HEK293 (cell line): Measurements from ENCODE around the gene RPUSD4.

Source experiments
- CTCF ChIA-PET: fragments of 350-600 bp; formaldehyde crosslinking; extraction: SDS; loops from one replicate; lab custom pipeline; 2021; ENCODE audit warnings: antibody characterized with exemption; lab: Yijun Ruan, JAX
- POLR2A ChIA-PET: fragments of 300-600 bp; formaldehyde crosslinking; extraction: SDS; loops from one replicate; lab custom pipeline; 2020; ENCODE audit warnings: antibody characterized with exemption, inconsistent platforms; lab: Yijun Ruan, JAX
- H3K27ac ChIP-seq: fragments of 200-500 bp; sonication (Bioruptor generic); 2 replicates; pipeline ENCODE4 v1.5.1; 2014; ENCODE audit warnings: low read depth, low read length, control low read depth, inconsistent platforms; ENCODE audit errors: extremely low read depth
- H3K36me3 ChIP-seq, 2 experiments: fragments of 200-500 bp in 1 of 2; sonication (Bioruptor generic) in 1 of 2; 1 replicate in 1 of 2; 2 replicates in 1 of 2; pipeline ENCODE4 v1.5.1; 2014 to 2017; ENCODE audit warnings: inconsistent platforms in 2 of 2, low read length in 2 of 2; ENCODE audit not compliant: control insufficient read depth in 2 of 2, insufficient read depth in 1 of 2
- H3K4me1 ChIP-seq: fragments of 200-500 bp; sonication (Bioruptor generic); 2 replicates; pipeline ENCODE4 v1.5.1; 2014; ENCODE audit warnings: mild to moderate bottlenecking, low read length, inconsistent platforms; ENCODE audit not compliant: control insufficient read depth, insufficient read depth
- H3K4me3 ChIP-seq: 2 replicates; pipeline ENCODE4 v1.5.1; 2011; ENCODE audit warnings: low read depth, mild to moderate bottlenecking, control low read depth, low read length, moderate library complexity
- H3K9me3 ChIP-seq: fragments of 200-500 bp; sonication (Bioruptor generic); 2 replicates; pipeline ENCODE4 v1.5.1; 2014; ENCODE audit warnings: low read depth, low read length, inconsistent platforms; ENCODE audit not compliant: control insufficient read depth, insufficient read depth
- IKZF3 ChIP-seq: fragments of 450-650 bp; IDR thresholded peaks from 2 replicates; pipeline ENCODE4 v1.5.0; 2018; ENCODE audit warnings: missing biosample characterization, mild to moderate bottlenecking, missing genetic modification characterization, moderate library complexity
- KLF1 ChIP-seq: fragments of 450-650 bp; formaldehyde crosslinking; IDR thresholded peaks from 2 replicates; pipeline ENCODE4 v1.5.1; 2016; ENCODE audit warnings: missing biosample characterization, missing genetic modification characterization
- KLF9 ChIP-seq: fragments of 450-650 bp; formaldehyde crosslinking; IDR thresholded peaks from 2 replicates; pipeline ENCODE4 v1.5.1; 2016; ENCODE audit warnings: missing biosample characterization, missing genetic modification characterization, low read depth
- SALL2 ChIP-seq: fragments of 450-650 bp; formaldehyde crosslinking; IDR thresholded peaks from 2 replicates; pipeline ENCODE4 v1.5.0; 2017; ENCODE audit warnings: missing biosample characterization, mild to moderate bottlenecking, missing genetic modification characterization, borderline replicate concordance
- SETDB1 ChIP-seq: IDR thresholded peaks from one replicate; pipeline ENCODE4 v1.6.1; 2017; ENCODE audit warnings: mild to moderate bottlenecking, low read length, moderate library complexity, mixed read lengths; ENCODE audit not compliant: insufficient read length
- ZBTB17 ChIP-seq: fragments of 450-650 bp; formaldehyde crosslinking; IDR thresholded peaks from 2 replicates; pipeline ENCODE4 v1.5.1; 2016; ENCODE audit warnings: missing biosample characterization, missing genetic modification characterization
- ZNF16 ChIP-seq: fragments of 450-650 bp; formaldehyde crosslinking; IDR thresholded peaks from 2 replicates; pipeline ENCODE4 v1.5.1; 2016; ENCODE audit warnings: low read depth, missing biosample characterization, missing genetic modification characterization
- ZNF26 ChIP-seq: fragments of 450-650 bp; formaldehyde crosslinking; IDR thresholded peaks from 2 replicates; pipeline ENCODE4 v1.5.1; 2016; ENCODE audit warnings: missing biosample characterization, missing genetic modification characterization
- ZNF302 ChIP-seq: fragments of 450-650 bp; formaldehyde crosslinking; IDR thresholded peaks from 2 replicates; pipeline ENCODE4 v1.5.1; 2016; ENCODE audit warnings: missing biosample characterization, missing genetic modification characterization, low read depth
- ZNF404 ChIP-seq: fragments of 450-650 bp; formaldehyde crosslinking; IDR thresholded peaks from 2 replicates; pipeline ENCODE4 v1.5.1; 2017; ENCODE audit warnings: missing biosample characterization, missing genetic modification characterization
- ZNF423 ChIP-seq: fragments of 450-650 bp; formaldehyde crosslinking; IDR thresholded peaks from 2 replicates; pipeline ENCODE4 v1.5.1; 2016; ENCODE audit warnings: missing biosample characterization, missing genetic modification characterization
- ZNF548 ChIP-seq: fragments of 450-650 bp; formaldehyde crosslinking; IDR thresholded peaks from 2 replicates; pipeline ENCODE4 v1.5.1; 2016; ENCODE audit warnings: missing biosample characterization, missing genetic modification characterization
- ZNF558 ChIP-seq: fragments of 450-650 bp; formaldehyde crosslinking; IDR thresholded peaks from 2 replicates; pipeline ENCODE4 v1.5.1; 2016; ENCODE audit warnings: missing biosample characterization, missing genetic modification characterization
- ZNF561 ChIP-seq: fragments of 450-650 bp; IDR thresholded peaks from 2 replicates; pipeline ENCODE4 v1.5.1; 2018; ENCODE audit warnings: missing biosample characterization, missing genetic modification characterization, borderline replicate concordance
- ZNF621 ChIP-seq: fragments of 450-650 bp; formaldehyde crosslinking; IDR thresholded peaks from 2 replicates; pipeline ENCODE4 v1.5.1; 2017; ENCODE audit warnings: missing biosample characterization, missing genetic modification characterization
- ZNF664 ChIP-seq: fragments of 450-650 bp; formaldehyde crosslinking; IDR thresholded peaks from 2 replicates; pipeline ENCODE4 v1.5.1; 2016; ENCODE audit warnings: missing biosample characterization, missing genetic modification characterization
- ZNF670 ChIP-seq: fragments of 450-650 bp; formaldehyde crosslinking; IDR thresholded peaks from 2 replicates; pipeline ENCODE4 v1.5.1; 2016; ENCODE audit warnings: missing biosample characterization, missing genetic modification characterization, low read depth
- ZNF707 ChIP-seq: fragments of 450-650 bp; formaldehyde crosslinking; IDR thresholded peaks from 2 replicates; pipeline ENCODE4 v1.5.1; 2016; ENCODE audit warnings: missing biosample characterization, missing genetic modification characterization
- ZNF792 ChIP-seq: fragments of 450-650 bp; formaldehyde crosslinking; IDR thresholded peaks from 2 replicates; pipeline ENCODE4 v1.5.1; 2016; ENCODE audit warnings: missing biosample characterization, missing genetic modification characterization
- ZSCAN16 ChIP-seq: fragments of 450-650 bp; formaldehyde crosslinking; IDR thresholded peaks from 2 replicates; pipeline ENCODE4 v1.5.1; 2016; ENCODE audit warnings: missing biosample characterization, missing genetic modification characterization
- TF ChIP-seq, protein P1 (sequence below): fragments of 450-650 bp; formaldehyde crosslinking; conservative IDR thresholded peaks from 2 replicates; pipeline ENCODE4 v1.5.1; 2016; ENCODE audit warnings: low read depth, missing biosample characterization, missing genetic modification characterization

The RPUSD4 gene

DNA sequence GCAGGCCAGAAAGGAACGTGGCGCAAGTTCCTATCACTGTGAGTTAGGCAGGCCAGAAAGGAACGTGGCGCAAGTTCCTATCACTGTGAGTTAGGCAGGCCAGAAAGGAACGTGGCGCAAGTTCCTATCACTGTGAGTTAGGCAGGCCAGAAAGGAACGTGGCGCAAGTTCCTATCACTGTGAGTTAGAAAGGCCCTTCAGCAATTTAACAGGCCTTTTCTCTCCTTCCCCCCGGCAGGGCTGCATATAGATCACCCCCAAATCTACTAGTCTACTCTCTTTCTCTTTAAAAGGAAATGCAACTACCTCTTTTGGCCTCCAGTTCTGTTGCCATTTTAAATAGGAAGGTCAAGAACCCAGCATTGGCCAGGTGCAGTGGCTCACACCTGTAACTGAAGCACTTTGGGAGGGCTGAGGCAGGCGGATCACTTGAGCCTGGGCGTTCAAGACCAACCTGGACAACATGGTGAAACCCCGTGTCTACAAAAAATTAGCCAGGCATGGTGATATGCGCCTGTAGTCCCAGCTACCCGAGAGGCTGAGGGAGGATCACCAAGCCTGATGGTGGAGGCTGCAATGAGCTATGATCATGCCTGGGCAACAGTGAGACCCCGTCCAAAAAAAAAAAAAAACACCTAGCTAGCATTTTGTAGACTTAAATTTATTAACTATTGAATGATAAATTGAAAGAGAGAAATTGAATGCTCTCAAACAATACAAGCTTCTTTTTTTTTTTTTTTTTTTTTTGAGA lies 15.1 kb upstream of the RPUSD4 start (continued):
- TF ChIP-seq, protein P1, sequence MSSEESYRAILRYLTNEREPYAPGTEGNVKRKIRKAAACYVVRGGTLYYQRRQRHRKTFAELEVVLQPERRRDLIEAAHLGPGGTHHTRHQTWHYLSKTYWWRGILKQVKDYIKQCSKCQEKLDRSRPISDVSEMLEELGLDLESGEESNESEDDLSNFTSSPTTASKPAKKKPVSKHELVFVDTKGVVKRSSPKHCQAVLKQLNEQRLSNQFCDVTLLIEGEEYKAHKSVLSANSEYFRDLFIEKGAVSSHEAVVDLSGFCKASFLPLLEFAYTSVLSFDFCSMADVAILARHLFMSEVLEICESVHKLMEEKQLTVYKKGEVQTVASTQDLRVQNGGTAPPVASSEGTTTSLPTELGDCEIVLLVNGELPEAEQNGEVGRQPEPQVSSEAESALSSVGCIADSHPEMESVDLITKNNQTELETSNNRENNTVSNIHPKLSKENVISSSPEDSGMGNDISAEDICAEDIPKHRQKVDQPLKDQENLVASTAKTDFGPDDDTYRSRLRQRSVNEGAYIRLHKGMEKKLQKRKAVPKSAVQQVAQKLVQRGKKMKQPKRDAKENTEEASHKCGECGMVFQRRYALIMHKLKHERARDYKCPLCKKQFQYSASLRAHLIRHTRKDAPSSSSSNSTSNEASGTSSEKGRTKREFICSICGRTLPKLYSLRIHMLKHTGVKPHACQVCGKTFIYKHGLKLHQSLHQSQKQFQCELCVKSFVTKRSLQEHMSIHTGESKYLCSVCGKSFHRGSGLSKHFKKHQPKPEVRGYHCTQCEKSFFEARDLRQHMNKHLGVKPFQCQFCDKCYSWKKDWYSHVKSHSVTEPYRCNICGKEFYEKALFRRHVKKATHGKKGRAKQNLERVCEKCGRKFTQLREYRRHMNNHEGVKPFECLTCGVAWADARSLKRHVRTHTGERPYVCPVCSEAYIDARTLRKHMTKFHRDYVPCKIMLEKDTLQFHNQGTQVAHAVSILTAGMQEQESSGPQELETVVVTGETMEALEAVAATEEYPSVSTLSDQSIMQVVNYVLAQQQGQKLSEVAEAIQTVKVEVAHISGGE (tag by site-specific recombination) = no peak
- no peak for TF ChIP-seq ZNF707 (tag by site-specific recombination)

GRCh38 chr11:126225295-126225665 lies 13.8 kb upstream of the RPUSD4 start:
- POLR2A ChIA-PET = interaction anchor here (0.8 kb wide), 1 partner anchor 44 kb away, joined by 3 read pairs; the partner anchor contains the start of genes FOXRED1 and SRPRA
- TF ChIP-seq ZNF302 (tag by site-specific recombination) (no peak), ZNF558 (tag by site-specific recombination) (no peak), ZNF792 (tag by site-specific recombination) (no peak), ZNF26 (tag by site-specific recombination) (no peak), IKZF3 (tag by site-specific recombination) (no peak), ZSCAN16 (tag by site-specific recombination) (no peak), ZNF561 (tag by site-specific recombination) (no peak), ZNF664 (tag by site-specific recombination) (no peak), KLF9 (tag by site-specific recombination) (no peak), ZNF404 (tag by site-specific recombination) (no peak), SALL2 (no peak), ZNF423 (tag by site-specific recombination) (no peak), ZNF548 (no peak), ZNF670 (tag by site-specific recombination) (no peak)

GRCh38 chr11:126224647-126225294 lies 13.3 kb upstream of the RPUSD4 start:
- no peak overlapping the region for H3K4me3 ChIP-seq
- TF ChIP-seq SETDB1 = no peak
- TF ChIP-seq KLF1 (tag by site-specific recombination) = no peak
- TF ChIP-seq ZNF621 (tag by site-specific recombination) = no peak
- no peak for TF ChIP-seq ZBTB17
- no peak for TF ChIP-seq ZNF16 (tag by site-specific recombination)
- TF ChIP-seq, all 188 proteins: peak for 0
- ChIA-PET CTCF (no interaction called here), POLR2A (interaction anchor here (0.8 kb wide), 1 partner anchor 44 kb away, joined by 3 read pairs; the partner anchor contains the start of genes FOXRED1 and SRPRA)
- peaks cover 0 to 1% of the 10 kb centered on the region in 2 experiments; a peak in 1 of 3 replicates for H3K36me3 ChIP-seq
- no peaks in the 10 kb centered on the region for H3K4me1 ChIP-seq
- H3K27ac ChIP-seq = no peak overlapping the region
- H3K9me3 ChIP-seq = no peaks in the 10 kb centered on the region

More at GRCh38 chr11:126225295-126225665, 13.8 kb upstream of the RPUSD4 start:
- Histone ChIP-seq H3K4me1 (no peaks in the 10 kb centered on the region), H3K27ac (no peak overlapping the region), H3K4me3 (no peak overlapping the region), H3K36me3 (peaks cover 0 to 6% of the 10 kb centered on the region in 2 experiments; a peak in 1 of 3 replicates), H3K9me3 (no peaks in the 10 kb centered on the region)
- CTCF ChIA-PET = no interaction called here
